ENCODE measurements around the gene TRAK1.

TRAK1 gene

GRCh38 chr3:42263354-42264346 is 172.5 kb downstream of the TRAK1 start:
- no peaks in the 10 kb centered on the region for H3K36me3 ChIP-seq (ENCODE audit: insufficient read depth, low read length)
- H3K4me3 ChIP-seq (ENCODE audit: low read length): peak overlapping the region; percentile 51
- no peaks in the 10 kb centered on the region for H3K9me3 ChIP-seq (ENCODE audit: insufficient read depth, low read depth, low read length)
- peak overlapping the region; percentile 30; the same call in 1 of the 2 replicates for H3K9ac ChIP-seq (ENCODE audit: low read depth, low read length)
- H3K4me1 ChIP-seq (ENCODE audit: insufficient read depth, low read length): peaks cover 6% of the 10 kb centered on the region
- peaks cover 46% of the 10 kb centered on the region for H3K27me3 ChIP-seq (ENCODE audit: insufficient read depth, low read length)
- no peak overlapping the region for H3K27ac ChIP-seq (ENCODE audit: low read depth, low read length)
- WGBS: 64% methylated on average over 55 of the region's 56 CpGs

- 88% methylated on average over 37 of the region's 37 CpGs for WGBS
- no peaks in the 10 kb centered on the region for H3K36me3 ChIP-seq (ENCODE audit: insufficient read depth, low read length)
- peaks cover 50% of the 10 kb centered on the region for H3K27me3 ChIP-seq (ENCODE audit: insufficient read depth, low read length)
- H3K4me3 ChIP-seq (ENCODE audit: low read length): no peak overlapping the region
- H3K9me3 ChIP-seq (ENCODE audit: insufficient read depth, low read depth, low read length): no peaks in the 10 kb centered on the region
- peaks cover 6% of the 10 kb centered on the region for H3K4me1 ChIP-seq (ENCODE audit: insufficient read depth, low read length)
- no peak overlapping the region for H3K27ac ChIP-seq (ENCODE audit: low read depth, low read length)
- no peak overlapping the region for H3K9ac ChIP-seq (ENCODE audit: low read depth, low read length)
Observed at GRCh38 chr3:42264399-42265058, 173.4 kb downstream of the TRAK1 start.

GRCh38 chr3:42265059-42265991 is 174.2 kb downstream of the TRAK1 start:
- H3K27me3 ChIP-seq (ENCODE audit: insufficient read depth, low read length): peaks cover 50% of the 10 kb centered on the region
- no peaks in the 10 kb centered on the region for H3K36me3 ChIP-seq (ENCODE audit: insufficient read depth, low read length)
- WGBS: 95% methylated on average over 60 of the region's 60 CpGs
- peaks cover 6% of the 10 kb centered on the region for H3K4me1 ChIP-seq (ENCODE audit: insufficient read depth, low read length)
- no peak overlapping the region for H3K27ac ChIP-seq (ENCODE audit: low read depth, low read length)
- no peaks in the 10 kb centered on the region for H3K9me3 ChIP-seq (ENCODE audit: insufficient read depth, low read depth, low read length)
- no peak overlapping the region for H3K9ac ChIP-seq (ENCODE audit: low read depth, low read length)
- no peak overlapping the region for H3K4me3 ChIP-seq (ENCODE audit: low read length)

- H3K27ac ChIP-seq (ENCODE audit: low read depth, low read length): no peak within 1 kb of the TSS
- H3K27me3 ChIP-seq (ENCODE audit: insufficient read depth, low read length): peaks cover 50% of the 10 kb centered on the region
- no peaks in the 10 kb centered on the region for H3K36me3 ChIP-seq (ENCODE audit: insufficient read depth, low read length)
- 92% methylated on average over 16 of the region's 16 CpGs for WGBS
- no peak within 1 kb of the TSS for H3K9ac ChIP-seq (ENCODE audit: low read depth, low read length)
- H3K9me3 ChIP-seq (ENCODE audit: insufficient read depth, low read depth, low read length): no peaks in the 10 kb centered on the region
- H3K4me1 ChIP-seq (ENCODE audit: insufficient read depth, low read length): peaks cover 6% of the 10 kb centered on the region
- no peak within 1 kb of the TSS for H3K4me3 ChIP-seq (ENCODE audit: low read length)
Observed at GRCh38 chr3:42266085-42266484, 174.9 kb downstream of the TRAK1 start, which contains the start of gene CCK. CCK (minus strand) TSS chr3:42266185; CDS start chr3:42263630, 2,555 bp downstream.

GRCh38 chr3:42267878-42268277 is 176.7 kb downstream of the TRAK1 start:
- Histone ChIP-seq H3K4me1 (ENCODE audit: insufficient read depth, low read length) (peaks cover 3% of the 10 kb centered on the region), H3K27ac (ENCODE audit: low read depth, low read length) (no peak overlapping the region), H3K4me3 (ENCODE audit: low read length) (no peak overlapping the region), H3K27me3 (ENCODE audit: insufficient read depth, low read length) (peaks cover 38% of the 10 kb centered on the region), H3K9me3 (ENCODE audit: insufficient read depth, low read depth, low read length) (no peaks in the 10 kb centered on the region), H3K36me3 (ENCODE audit: insufficient read depth, low read length) (no peaks in the 10 kb centered on the region), H3K9ac (ENCODE audit: low read depth, low read length) (no peak overlapping the region)
- WGBS: 92% methylated on average over 6 of the region's 6 CpGs

GRCh38 chr3:42269647-42270046 is 178.5 kb downstream of the TRAK1 start:
- no peaks in the 10 kb centered on the region for H3K4me1 ChIP-seq (ENCODE audit: insufficient read depth, low read length)
- H3K9me3 ChIP-seq (ENCODE audit: insufficient read depth, low read depth, low read length): no peaks in the 10 kb centered on the region
- peaks cover 20% of the 10 kb centered on the region for H3K27me3 ChIP-seq (ENCODE audit: insufficient read depth, low read length)
- H3K27ac ChIP-seq (ENCODE audit: low read depth, low read length): no peak overlapping the region
- H3K4me3 ChIP-seq (ENCODE audit: low read length): no peak overlapping the region
- H3K9ac ChIP-seq (ENCODE audit: low read depth, low read length): no peak overlapping the region
- no peaks in the 10 kb centered on the region for H3K36me3 ChIP-seq (ENCODE audit: insufficient read depth, low read length)
- WGBS: 94% methylated on average over 7 of the region's 7 CpGs

- Histone ChIP-seq H3K27me3 (ENCODE audit: insufficient read depth, low read length) (peaks cover 12% of the 10 kb centered on the region), H3K27ac (ENCODE audit: low read depth, low read length) (no peak overlapping the region), H3K4me3 (ENCODE audit: low read length) (no peak overlapping the region), H3K9me3 (ENCODE audit: insufficient read depth, low read depth, low read length) (no peaks in the 10 kb centered on the region), H3K36me3 (ENCODE audit: insufficient read depth, low read length) (no peaks in the 10 kb centered on the region), H3K9ac (ENCODE audit: low read depth, low read length) (no peak overlapping the region), H3K4me1 (ENCODE audit: insufficient read depth, low read length) (no peaks in the 10 kb centered on the region)
- 85% methylated on average over 1 of the region's 1 CpG for WGBS
Observed at GRCh38 chr3:42270561-42270960, 179.4 kb downstream of the TRAK1 start.

- Histone ChIP-seq H3K27me3 (ENCODE audit: insufficient read depth, low read length) (peaks cover 8% of the 10 kb centered on the region), H3K4me1 (ENCODE audit: insufficient read depth, low read length) (no peaks in the 10 kb centered on the region), H3K36me3 (ENCODE audit: insufficient read depth, low read length) (no peaks in the 10 kb centered on the region), H3K9me3 (ENCODE audit: insufficient read depth, low read depth, low read length) (no peaks in the 10 kb centered on the region), H3K4me3 (ENCODE audit: low read length) (no peak overlapping the region), H3K27ac (ENCODE audit: low read depth, low read length) (no peak overlapping the region), H3K9ac (ENCODE audit: low read depth, low read length) (no peak overlapping the region)
Observed at GRCh38 chr3:42271786-42272185, 180.6 kb downstream of the TRAK1 start.

GRCh38 chr3:42273361-42273760 is 182.2 kb downstream of the TRAK1 start:
- H3K36me3 ChIP-seq (ENCODE audit: insufficient read depth, low read length): no peaks in the 10 kb centered on the region
- no peaks in the 10 kb centered on the region for H3K4me1 ChIP-seq (ENCODE audit: insufficient read depth, low read length)
- no peaks in the 10 kb centered on the region for H3K9me3 ChIP-seq (ENCODE audit: insufficient read depth, low read depth, low read length)
- peaks cover 4% of the 10 kb centered on the region for H3K27me3 ChIP-seq (ENCODE audit: insufficient read depth, low read length)
- no peak overlapping the region for H3K27ac ChIP-seq (ENCODE audit: low read depth, low read length)
- H3K4me3 ChIP-seq (ENCODE audit: low read length): no peak overlapping the region
- WGBS: 70% methylated on average over 2 of the region's 2 CpGs
- H3K9ac ChIP-seq (ENCODE audit: low read depth, low read length): no peak overlapping the region

- H3K9ac ChIP-seq (ENCODE audit: low read depth, low read length): no peak overlapping the region
- no peaks in the 10 kb centered on the region for H3K36me3 ChIP-seq (ENCODE audit: insufficient read depth, low read length)
- H3K9me3 ChIP-seq (ENCODE audit: insufficient read depth, low read depth, low read length): no peaks in the 10 kb centered on the region
- no peak overlapping the region for H3K4me3 ChIP-seq (ENCODE audit: low read length)
- no peaks in the 10 kb centered on the region for H3K4me1 ChIP-seq (ENCODE audit: insufficient read depth, low read length)
- no peak overlapping the region for H3K27ac ChIP-seq (ENCODE audit: low read depth, low read length)
- peaks cover 2% of the 10 kb centered on the region for H3K27me3 ChIP-seq (ENCODE audit: insufficient read depth, low read length)
Observed at GRCh38 chr3:42274266-42274665, 183.1 kb downstream of the TRAK1 start.
